GM21717 (cell line): ENCODE data around the gene PPOX.

Experiments used
- ATAC-seq: cut with Tn5 transposase; IDR thresholded peaks from one replicate; pipeline ENCODE4 v1.9.1; 2021; ENCODE audit warnings: mild to moderate bottlenecking, moderate library complexity; ENCODE audit not compliant: unreplicated experiment

PPOX gene

DNA sequence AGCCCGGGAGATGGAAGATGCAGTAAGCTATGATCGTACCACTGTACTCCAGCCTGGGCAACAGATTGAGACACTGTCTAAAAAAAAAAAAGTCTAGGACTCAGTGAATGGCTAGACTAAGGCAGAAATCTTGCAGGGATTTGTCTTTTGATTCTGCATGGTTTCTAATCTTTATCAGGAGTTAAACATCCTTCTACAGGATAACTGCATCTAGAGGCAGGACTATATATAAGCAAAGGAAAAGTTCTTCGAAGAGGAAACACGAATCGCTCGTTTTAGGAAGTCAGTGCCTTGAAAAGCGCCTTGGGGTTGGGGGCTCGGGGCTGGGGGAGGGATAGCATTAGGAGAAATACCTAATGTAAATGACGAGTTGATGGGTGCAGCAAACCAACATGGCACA is 13.1 kb upstream of the PPOX start:
- no peak for ATAC-seq

- peak; percentile 68 for ATAC-seq
Observed at GRCh38 chr1:161153682-161154337, 12.4 kb upstream of the PPOX start, which contains the start of gene UFC1. Gene UFC1 (plus strand): TSS chr1:161153978. CDS start chr1:161153998, 20 bp downstream.

DNA sequence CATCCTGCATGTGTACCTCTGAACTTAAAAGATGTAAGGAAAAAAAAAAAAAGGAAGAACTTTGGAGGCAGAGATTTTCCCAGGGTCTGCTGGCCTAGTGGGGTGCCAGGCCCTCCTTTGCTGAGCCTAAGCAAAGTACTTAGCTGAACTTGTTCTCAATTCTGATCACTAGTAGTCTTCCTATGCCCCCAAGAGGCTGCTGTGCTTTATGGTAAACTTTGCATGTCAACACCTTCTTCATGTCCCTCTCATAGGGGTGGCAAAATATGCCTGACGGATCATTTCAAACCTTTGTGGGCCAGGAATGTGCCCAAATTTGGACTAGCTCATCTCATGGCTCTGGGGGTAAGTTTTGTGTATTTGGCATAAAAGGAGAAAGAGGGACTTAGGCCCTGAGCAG is 8.4 kb upstream of the PPOX start:
- ATAC-seq, result no peak

GRCh38 chr1:161158316-161159010 is 7.8 kb upstream of the PPOX start:
- no peak for ATAC-seq

DNA sequence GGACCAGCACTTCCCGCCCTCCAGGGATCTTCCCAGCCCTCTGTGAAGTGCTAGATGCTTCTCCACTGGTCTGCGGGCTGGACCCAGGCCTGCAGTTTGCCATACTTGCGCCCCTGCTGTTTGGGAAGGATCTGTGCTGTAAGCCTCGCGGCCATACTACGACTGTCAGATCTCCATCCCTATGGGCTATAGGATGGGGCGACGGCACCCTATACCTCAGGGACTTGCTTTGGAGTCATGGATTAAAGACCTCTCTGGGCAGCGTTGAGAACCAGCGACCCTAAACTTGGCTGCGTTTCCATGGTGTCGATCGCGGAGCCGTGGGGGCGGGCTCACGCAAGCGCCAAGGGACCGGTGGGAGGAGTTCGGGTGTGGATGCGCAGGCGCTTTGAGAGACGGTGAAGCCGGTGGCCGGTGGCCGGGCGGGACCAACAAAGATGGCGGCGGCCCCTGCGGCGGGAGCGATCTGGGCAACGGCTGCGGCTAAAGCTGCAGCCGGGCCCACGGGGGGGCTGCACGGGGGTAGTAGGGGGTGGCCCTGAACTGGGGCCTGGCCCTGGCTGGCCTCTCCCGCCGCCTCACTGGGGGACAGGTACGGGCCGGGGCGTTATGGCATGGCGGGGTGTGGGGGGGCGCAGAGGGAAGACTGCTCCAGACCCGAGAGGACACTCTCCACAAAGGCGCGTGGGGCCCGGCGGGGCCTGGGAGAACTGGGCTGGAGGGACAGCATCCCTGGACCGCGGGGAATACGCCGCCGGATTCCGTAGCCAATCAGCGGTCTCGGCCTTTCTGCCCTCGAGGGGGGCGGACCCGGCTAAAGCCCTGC is 6.9 kb upstream of the PPOX start, which contains the start of gene USP21:
Gene USP21 (plus strand): TSS at position 414 of the 826 bp plus-strand sequence. CDS start 1,141 bp downstream, outside the sequence.
- peak; percentile 53 for ATAC-seq

DNA sequence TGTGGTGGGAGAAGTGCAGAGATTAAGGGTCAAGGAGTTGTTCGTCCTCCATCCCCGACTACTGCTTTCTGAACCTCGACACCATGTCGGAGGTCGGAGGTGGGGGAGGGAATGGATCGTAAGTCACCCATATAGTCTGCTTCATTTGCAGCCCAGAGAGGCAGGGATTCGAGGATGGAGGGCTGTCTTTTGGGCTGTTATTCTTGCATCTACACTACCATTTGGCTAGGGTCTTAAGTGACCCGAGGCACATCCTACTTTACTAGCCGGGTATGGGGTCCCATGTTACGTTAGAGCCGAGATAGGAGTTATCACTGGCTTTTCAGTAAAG is 6.3 kb upstream of the PPOX start:
- no peak for ATAC-seq

GRCh38 chr1:161160671-161161145 is 5.5 kb upstream of the PPOX start:
- no peak for ATAC-seq

- no peak for ATAC-seq
Observed at GRCh38 chr1:161161652-161162051, 4.6 kb upstream of the PPOX start.

- no peak for ATAC-seq
Observed at GRCh38 chr1:161162052-161162451, 4.2 kb upstream of the PPOX start.

- no peak for ATAC-seq
Observed at GRCh38 chr1:161162806-161163205, 3.4 kb upstream of the PPOX start.

DNA sequence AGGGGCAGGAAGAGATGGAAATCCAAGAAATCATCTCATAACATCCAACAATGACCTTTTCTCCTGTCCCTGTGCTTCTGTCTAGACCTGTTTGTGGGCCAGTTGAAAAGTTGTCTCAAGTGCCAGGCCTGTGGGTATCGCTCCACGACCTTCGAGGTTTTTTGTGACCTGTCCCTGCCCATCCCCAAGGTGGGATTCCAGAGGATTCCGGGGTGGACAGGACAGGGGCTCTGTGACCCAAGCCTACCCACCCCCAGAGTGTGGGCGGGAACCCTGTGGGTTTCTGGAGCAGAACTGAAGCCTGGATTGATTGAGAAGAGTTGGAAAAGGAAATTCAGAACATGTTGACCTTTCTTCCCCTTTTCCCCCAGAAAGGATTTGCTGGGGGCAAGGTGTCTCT is 2.4 kb upstream of the PPOX start:
- no peak for ATAC-seq

GRCh38 chr1:161164901-161165610 is 1.2 kb upstream of the PPOX start:
- no peak for ATAC-seq

GRCh38 chr1:161166669-161167548 is 683 bp downstream of the PPOX start:
- no peak for ATAC-seq

- ATAC-seq, result no peak
Observed at GRCh38 chr1:161168906-161169305, 2.7 kb downstream of the PPOX start.

DNA sequence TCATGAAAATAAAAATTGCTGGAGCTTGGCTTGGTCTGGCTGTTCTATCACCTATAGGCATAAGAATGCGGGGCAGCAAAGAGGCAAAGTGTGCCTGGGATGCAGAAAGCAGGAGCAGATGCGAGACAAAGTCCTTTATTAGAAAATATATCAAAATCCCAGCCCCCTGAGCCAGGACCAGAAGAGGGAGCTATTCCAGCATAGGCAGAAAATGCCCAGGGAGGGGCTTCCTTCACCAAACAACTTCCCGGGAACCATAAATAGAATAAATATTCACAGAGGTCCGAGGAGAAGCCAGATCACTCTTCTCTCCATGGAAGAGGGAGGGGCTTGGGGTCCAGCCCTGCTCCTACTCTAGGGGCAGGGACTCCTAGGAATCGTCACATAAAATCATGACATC is 5.0 kb downstream of the PPOX start:
- no peak for ATAC-seq

DNA sequence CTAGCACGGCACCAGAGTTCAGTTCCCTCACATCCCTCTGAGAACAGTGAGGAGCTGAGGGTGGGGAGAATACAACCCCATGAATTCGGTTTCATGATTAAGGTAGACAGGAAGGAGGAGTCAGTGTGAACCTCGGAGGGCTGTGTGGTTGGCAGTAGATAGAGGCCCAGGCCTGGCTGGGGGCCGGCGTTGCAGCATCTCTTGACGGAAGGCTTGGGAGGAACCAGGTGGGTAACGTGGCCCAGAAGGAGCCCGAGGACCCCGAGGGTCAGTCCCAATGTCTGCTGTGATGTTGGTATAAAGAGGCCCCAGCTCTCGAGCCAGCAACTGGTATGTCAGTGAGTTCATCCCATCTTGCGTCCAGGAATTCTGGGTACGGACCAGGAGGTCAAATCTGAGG is 5.5 kb downstream of the PPOX start:
- ATAC-seq, result no peak

GRCh38 chr1:161172349-161172748 is 6.1 kb downstream of the PPOX start:
- no peak for ATAC-seq

DNA sequence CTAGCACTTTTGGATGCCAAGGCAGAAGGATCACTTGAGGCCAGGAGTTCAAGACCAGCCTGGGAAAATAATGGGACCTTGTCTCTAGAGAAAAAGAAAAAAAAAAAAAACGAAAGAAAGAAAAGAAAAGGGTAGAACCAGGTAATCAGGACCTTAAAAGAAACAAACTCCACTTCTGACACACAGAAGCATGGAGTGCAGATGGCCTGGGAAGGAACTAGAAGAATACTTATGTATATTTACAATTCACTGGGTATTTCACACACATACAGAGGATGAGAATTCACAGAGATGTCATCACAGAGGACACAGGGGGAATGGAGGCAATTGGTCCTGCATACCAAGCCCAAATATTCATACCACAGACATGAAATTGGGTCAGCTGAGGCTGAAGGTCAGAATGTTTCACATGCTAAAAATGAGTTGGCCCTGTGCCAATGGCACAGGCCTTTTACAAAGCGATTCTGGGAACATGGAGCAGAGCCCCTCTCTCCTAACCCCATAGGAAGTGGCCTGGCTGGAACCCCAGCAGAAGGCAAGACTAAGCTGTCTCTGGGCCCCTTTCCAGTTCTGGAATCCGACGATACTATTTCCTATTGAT is 6.7 kb downstream of the PPOX start:
- ATAC-seq, result no peak

DNA sequence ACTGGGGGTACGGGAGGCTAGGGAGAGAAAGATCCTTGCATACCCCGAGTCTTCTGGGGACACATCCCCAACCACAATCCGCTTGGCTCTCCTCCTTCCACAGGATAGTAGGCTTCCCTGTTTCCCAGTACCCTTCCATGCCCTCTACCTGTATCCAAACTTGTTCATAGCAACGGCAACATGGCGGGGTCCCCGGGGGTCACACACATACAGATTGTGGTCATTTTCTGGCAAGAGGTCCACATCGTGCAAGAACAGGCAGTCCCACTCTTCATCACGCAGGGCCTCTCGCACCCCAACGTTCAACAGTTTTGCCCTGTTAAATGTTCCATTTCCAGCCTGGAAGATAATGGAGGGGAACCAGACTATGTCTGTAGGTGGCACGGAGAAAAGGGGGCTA is 7.5 kb downstream of the PPOX start:
- no peak for ATAC-seq

GRCh38 chr1:161174911-161175310 is 8.7 kb downstream of the PPOX start:
- ATAC-seq, result no peak
